ENCODE measurements around the gene TKFC. TPM values are rescaled to one million over a fixed set of nuclear protein-coding genes. Genes with fewer than 3 reads are reported as not detected.

Gene TKFC
- total RNA-seq, 1 experiment from 2014 or later, result 82.3 TPM

DNA sequence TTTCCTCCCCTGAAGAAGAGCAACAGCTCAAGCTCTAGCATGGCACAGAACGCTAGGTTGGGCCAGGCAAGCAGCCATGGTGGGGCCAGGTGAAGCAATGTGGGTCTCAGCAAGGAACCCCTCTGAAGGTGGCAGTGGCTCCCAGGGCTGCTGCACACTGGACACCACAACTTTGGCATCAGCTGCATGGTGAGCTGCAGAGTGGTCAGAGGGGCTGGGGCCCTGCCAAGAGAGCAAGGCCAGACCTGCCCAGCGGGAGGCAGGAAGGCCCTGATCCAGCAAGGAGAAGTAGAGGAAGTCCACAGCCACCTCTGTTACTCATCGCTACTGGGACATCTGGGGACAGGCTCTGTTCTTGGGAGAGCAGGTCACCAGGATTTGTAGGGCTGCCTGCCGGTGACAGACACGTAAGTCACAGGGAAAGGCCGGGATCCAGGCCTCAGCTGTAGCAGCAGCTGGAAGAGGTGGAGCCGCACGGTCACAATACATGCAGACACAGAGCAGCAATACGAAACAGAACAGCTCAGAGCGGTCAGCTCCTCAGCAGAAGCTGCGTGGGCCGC, 16.2 kb downstream of the TKFC start:
- no peak for TF ChIP-seq EZH2 (IDR thresholded peaks at IDR 0.05; ENCODE audit: borderline replicate concordance, low read depth, low read length, poor library complexity, severe bottlenecking)
- TF ChIP-seq, protein P1, sequence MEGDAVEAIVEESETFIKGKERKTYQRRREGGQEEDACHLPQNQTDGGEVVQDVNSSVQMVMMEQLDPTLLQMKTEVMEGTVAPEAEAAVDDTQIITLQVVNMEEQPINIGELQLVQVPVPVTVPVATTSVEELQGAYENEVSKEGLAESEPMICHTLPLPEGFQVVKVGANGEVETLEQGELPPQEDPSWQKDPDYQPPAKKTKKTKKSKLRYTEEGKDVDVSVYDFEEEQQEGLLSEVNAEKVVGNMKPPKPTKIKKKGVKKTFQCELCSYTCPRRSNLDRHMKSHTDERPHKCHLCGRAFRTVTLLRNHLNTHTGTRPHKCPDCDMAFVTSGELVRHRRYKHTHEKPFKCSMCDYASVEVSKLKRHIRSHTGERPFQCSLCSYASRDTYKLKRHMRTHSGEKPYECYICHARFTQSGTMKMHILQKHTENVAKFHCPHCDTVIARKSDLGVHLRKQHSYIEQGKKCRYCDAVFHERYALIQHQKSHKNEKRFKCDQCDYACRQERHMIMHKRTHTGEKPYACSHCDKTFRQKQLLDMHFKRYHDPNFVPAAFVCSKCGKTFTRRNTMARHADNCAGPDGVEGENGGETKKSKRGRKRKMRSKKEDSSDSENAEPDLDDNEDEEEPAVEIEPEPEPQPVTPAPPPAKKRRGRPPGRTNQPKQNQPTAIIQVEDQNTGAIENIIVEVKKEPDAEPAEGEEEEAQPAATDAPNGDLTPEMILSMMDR (conservative IDR thresholded peaks at IDR 0.05; ENCODE audit: low read depth, low read length), result no peak
- no peaks in the 10 kb centered on the region for H3K9me3 ChIP-seq (ENCODE audit: low read depth, low read length, poor library complexity, severe bottlenecking)
- intact Hi-C loops (cut with micrococcal nuclease; ENCODE audit: unreplicated experiment), result no loop called here
- H3K4me3 ChIP-seq (ENCODE audit: low read depth, low read length, poor library complexity, severe bottlenecking), result no peak overlapping the region
- no peak overlapping the region for H3K27ac ChIP-seq (ENCODE audit: low read depth, low read length, poor library complexity, severe bottlenecking)
- DNase-seq (ENCODE audit: low spot score), result no peak
- BruUV-seq (replicated peaks), result no TSS peak
- peaks cover 19% of the 10 kb centered on the region for H3K36me3 ChIP-seq (ENCODE audit: insufficient read depth, low read length, poor library complexity, severe bottlenecking)
- CTCF ChIA-PET, result no interaction called here
- H3K4me1 ChIP-seq (ENCODE audit: insufficient read depth, low read length, poor library complexity, severe bottlenecking), result no peaks in the 10 kb centered on the region
- no peaks in the 10 kb centered on the region for H3K27me3 ChIP-seq (replicated peaks; ENCODE audit: insufficient read depth, low read depth, low read length, poor library complexity)
- POLR2A ChIA-PET (ENCODE audit: low non-redundant PET), result interaction anchor here (1.1 kb wide), 1 partner anchor 13 kb away, joined by 3 read pairs; no protein-coding TSS in a partner anchor

DNA sequence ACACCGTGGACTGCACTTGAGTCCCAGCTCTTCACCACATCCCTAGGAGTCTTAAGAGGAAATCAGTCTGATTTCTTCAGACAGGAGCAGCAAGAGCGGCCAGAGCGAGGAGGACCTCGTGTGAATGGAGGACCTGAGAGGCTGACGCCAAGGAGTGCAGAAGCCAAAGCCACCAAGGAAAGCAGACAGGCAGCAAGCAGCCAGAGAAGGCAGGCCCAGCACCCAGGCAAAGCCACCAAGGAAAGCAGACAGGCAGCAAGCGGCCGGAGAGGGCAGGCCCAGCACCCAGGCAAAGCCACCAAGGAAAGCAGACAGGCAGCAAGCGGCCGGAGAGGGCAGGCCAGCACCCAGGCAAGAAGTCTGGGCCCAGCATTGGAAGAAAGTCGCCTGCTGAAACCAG, 16.9 kb downstream of the TKFC start:
- no TSS peak for BruUV-seq (replicated peaks)
- intact Hi-C loops (cut with micrococcal nuclease; ENCODE audit: unreplicated experiment), result no loop called here
- no peaks in the 10 kb centered on the region for H3K4me1 ChIP-seq (ENCODE audit: insufficient read depth, low read length, poor library complexity, severe bottlenecking)
- CTCF ChIA-PET, result no interaction called here
- H3K27ac ChIP-seq (ENCODE audit: low read depth, low read length, poor library complexity, severe bottlenecking), result no peak overlapping the region
- no peak for DNase-seq (ENCODE audit: low spot score)
- no peak overlapping the region for H3K4me3 ChIP-seq (ENCODE audit: low read depth, low read length, poor library complexity, severe bottlenecking)
- H3K27me3 ChIP-seq (replicated peaks; ENCODE audit: insufficient read depth, low read depth, low read length, poor library complexity), result no peaks in the 10 kb centered on the region
- peaks cover 16% of the 10 kb centered on the region for H3K36me3 ChIP-seq (ENCODE audit: insufficient read depth, low read length, poor library complexity, severe bottlenecking)
- TF ChIP-seq, protein P1 (conservative IDR thresholded peaks at IDR 0.05; ENCODE audit: low read depth, low read length), result no peak
- TF ChIP-seq EZH2 (IDR thresholded peaks at IDR 0.05; ENCODE audit: borderline replicate concordance, low read depth, low read length, poor library complexity, severe bottlenecking), result no peak
- H3K9me3 ChIP-seq (ENCODE audit: low read depth, low read length, poor library complexity, severe bottlenecking), result no peaks in the 10 kb centered on the region
- POLR2A ChIA-PET (ENCODE audit: low non-redundant PET), result no interaction called here

DNA sequence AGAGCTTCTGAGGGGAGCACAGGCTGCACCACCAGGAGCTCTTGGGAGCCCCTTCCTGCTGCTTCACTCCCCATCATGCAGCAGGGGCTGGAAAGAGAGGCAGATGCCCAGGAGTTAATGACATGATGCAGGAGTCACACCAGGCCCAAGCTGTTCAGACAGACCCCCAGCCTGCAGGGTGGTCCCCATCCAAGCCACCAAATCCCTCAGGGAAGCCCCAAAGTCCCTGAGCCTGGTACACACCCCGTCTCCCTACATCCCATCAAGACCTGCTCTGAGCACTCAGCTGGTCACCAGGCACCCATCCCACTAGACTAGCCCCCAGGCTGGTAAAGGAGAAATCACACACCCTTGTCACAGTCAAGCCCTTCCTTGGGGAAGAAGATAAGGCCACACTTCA, 17.3 kb downstream of the TKFC start:
- Histone ChIP-seq H3K4me3 (ENCODE audit: low read depth, low read length, poor library complexity, severe bottlenecking) (no peak overlapping the region), H3K9me3 (ENCODE audit: low read depth, low read length, poor library complexity, severe bottlenecking) (no peaks in the 10 kb centered on the region), H3K27ac (ENCODE audit: low read depth, low read length, poor library complexity, severe bottlenecking) (no peak overlapping the region), H3K4me1 (ENCODE audit: insufficient read depth, low read length, poor library complexity, severe bottlenecking) (no peaks in the 10 kb centered on the region), H3K27me3 (replicated peaks; ENCODE audit: insufficient read depth, low read depth, low read length, poor library complexity) (no peaks in the 10 kb centered on the region), H3K36me3 (ENCODE audit: insufficient read depth, low read length, poor library complexity, severe bottlenecking) (peaks cover 16% of the 10 kb centered on the region)
- ChIA-PET CTCF (no interaction called here), POLR2A (ENCODE audit: low non-redundant PET) (no interaction called here)
- no peak for DNase-seq (ENCODE audit: low spot score)
- TF ChIP-seq, protein P1 (conservative IDR thresholded peaks at IDR 0.05; ENCODE audit: low read depth, low read length), result no peak
- TF ChIP-seq EZH2 (IDR thresholded peaks at IDR 0.05; ENCODE audit: borderline replicate concordance, low read depth, low read length, poor library complexity, severe bottlenecking), result no peak
- intact Hi-C loops (cut with micrococcal nuclease; ENCODE audit: unreplicated experiment), result no loop called here
- BruUV-seq (replicated peaks), result no TSS peak

All from A673 (cell line).